GM12873 (cell line): ENCODE measurements around the gene TAOK3.
A peak's percentile ranks its signal among the peaks of the same experiment; 100 is the strongest.

ENCODE experiments used
- TF ChIP-seq, protein P1 (sequence below): IDR thresholded peaks from 2 replicates; pipeline ENCODE4 v1.5.1; 2012; ENCODE audit warnings: low read depth, mild to moderate bottlenecking, moderate library complexity, low read length, control low read depth; ENCODE audit not compliant: insufficient read depth; ENCODE audit errors: missing control alignments

The TAOK3 gene

DNA sequence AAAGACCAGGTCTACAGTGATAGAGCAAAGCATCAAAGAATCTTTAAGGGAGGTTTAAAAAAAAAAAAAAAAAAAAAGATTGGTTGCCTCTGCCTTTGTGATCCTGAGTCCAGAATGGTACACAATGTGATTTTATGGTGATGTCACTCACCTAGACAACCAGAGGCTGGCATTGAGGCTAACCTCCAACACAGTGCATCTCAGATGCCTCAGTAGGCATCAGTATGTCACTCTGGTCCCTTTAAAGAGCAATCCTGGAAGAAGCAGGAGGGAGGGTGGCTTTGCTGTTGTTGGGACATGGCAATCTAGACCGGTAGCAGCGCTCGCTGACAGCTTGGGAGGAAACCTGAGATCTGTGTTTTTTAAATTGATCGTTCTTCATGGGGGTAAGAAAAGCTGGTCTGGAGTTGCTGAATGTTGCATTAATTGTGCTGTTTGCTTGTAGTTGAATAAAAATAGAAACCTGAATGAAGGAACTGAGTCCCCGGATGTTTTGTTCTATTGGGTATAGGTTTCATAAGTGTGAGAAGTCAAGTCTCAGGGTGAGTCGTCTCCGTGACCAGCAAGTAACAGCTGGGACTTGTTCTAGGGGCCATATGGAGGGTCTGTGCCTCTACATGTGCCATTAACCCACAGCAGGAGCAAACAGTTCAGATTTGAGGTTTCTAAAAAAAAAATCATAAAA is 227.5 kb downstream of the TAOK3 start:
- TF ChIP-seq, protein P1, sequence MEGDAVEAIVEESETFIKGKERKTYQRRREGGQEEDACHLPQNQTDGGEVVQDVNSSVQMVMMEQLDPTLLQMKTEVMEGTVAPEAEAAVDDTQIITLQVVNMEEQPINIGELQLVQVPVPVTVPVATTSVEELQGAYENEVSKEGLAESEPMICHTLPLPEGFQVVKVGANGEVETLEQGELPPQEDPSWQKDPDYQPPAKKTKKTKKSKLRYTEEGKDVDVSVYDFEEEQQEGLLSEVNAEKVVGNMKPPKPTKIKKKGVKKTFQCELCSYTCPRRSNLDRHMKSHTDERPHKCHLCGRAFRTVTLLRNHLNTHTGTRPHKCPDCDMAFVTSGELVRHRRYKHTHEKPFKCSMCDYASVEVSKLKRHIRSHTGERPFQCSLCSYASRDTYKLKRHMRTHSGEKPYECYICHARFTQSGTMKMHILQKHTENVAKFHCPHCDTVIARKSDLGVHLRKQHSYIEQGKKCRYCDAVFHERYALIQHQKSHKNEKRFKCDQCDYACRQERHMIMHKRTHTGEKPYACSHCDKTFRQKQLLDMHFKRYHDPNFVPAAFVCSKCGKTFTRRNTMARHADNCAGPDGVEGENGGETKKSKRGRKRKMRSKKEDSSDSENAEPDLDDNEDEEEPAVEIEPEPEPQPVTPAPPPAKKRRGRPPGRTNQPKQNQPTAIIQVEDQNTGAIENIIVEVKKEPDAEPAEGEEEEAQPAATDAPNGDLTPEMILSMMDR: no peak

DNA sequence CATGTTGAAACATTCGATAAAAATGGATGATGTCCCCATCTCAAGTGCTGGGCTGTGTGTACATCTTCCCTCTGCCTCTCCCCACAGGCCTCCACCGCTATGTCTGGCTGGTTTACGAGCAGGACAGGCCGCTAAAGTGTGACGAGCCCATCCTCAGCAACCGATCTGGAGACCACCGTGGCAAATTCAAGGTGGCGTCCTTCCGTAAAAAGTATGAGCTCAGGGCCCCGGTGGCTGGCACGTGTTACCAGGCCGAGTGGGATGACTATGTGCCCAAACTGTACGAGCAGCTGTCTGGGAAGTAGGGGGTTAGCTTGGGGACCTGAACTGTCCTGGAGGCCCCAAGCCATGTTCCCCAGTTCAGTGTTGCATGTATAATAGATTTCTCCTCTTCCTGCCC is 228.2 kb downstream of the TAOK3 start:
- TF ChIP-seq, protein P1: no peak

DNA sequence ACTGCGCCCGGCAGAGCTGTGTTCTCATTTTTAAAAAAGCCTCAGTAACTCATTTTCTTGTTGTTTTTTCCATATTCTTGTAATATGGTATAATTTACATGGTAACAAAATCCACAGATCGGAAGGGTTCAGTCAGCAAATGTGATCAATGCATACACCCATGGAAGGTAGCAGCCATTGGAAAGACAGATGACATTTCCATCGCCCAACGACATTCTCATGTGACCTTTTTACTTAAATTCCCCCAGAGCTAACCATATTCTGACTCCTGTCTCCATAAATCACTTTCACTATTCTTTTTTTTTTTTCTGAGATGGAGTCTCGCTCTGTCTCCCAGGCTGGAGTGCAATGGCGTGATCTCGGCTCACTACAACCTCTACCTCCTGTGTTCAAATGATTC is 231.9 kb downstream of the TAOK3 start:
- TF ChIP-seq, protein P1: no peak

DNA sequence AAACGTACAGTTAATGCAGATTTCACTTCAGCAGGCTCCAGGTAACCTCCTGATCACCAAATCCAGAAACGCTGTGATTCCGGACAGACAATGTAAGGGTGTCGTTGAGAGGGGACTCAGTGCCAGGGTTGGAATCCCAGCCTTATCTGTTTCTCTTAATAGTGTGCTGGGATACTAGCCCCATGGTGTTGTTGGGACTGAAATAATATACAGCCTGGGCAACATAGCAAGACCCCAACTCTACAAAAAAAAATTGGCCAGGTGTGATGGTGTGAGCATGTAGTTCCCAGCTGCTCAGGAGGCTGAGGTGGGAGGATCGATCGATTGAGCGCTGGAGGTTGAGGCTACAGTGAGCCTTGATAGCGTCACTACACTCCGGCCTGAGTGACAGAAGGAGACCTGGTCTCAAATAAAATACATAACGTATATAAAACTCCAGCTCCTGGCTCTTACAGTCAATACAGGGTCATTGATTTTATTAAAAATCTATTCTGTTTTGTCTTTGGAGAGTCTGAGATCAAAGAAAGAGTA is 235.5 kb downstream of the TAOK3 start:
- TF ChIP-seq, protein P1: no peak

DNA sequence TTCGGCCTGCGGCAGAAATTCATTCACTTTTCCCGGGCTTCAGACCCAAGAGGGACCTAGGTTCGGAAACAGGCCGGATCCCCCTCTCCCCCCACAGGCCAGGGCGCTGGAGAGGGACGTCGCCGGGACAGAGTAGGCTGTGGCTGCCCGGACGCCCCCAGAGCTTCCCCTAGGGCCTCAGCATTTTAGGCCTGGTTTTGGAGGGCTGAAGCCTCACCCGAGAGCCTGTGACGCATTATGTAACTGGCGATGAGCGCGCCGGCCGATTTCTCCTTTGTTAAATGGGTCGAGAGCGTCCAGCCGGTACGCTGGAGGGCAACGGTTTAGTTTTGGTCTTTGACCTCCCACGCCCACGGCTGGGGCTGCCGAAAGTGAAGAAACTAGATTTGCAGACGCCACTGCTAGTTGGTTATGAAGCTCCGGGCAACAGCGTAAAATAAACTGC is 236.1 kb downstream of the TAOK3 start:
- TF ChIP-seq, protein P1: no peak

DNA sequence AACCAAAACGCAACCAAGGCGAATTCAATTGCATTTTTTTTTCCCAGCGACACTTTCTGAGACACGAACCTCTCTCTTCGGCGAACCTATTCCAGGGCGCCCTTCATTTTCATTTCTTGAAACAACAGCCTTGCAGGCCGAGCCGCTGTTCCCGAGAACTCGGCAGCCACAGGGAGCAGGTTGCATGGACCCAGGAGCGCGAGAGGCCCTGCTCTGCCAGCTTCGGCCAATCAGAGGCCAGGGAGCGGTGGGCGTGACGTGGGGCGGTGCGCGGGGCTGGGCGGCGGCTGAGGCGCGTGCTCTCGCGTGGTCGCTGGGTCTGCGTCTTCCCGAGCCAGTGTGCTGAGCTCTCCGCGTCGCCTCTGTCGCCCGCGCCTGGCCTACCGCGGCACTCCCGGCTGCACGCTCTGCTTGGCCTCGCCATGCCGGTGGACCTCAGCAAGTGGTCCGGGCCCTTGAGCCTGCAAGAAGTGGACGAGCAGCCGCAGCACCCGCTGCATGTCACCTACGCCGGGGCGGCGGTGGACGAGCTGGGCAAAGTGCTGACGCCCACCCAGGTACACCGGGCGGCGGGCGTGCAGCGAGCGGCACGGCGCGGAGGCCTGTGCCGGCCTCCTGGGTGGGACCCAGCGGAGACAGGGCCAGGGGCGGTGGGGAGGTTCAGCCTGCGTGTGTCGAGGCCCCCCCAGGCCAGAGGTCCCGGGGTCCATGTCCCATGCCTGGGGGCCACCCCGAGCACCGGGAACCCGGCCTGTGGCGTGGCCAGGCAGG is 236.7 kb downstream of the TAOK3 start, which contains the start of gene PEBP1:
Gene PEBP1 (plus strand): TSS at position 337 of the 771 bp plus-strand sequence. CDS start 86 bp downstream, at position 423.
- TF ChIP-seq, protein P1: peak; percentile 17

DNA sequence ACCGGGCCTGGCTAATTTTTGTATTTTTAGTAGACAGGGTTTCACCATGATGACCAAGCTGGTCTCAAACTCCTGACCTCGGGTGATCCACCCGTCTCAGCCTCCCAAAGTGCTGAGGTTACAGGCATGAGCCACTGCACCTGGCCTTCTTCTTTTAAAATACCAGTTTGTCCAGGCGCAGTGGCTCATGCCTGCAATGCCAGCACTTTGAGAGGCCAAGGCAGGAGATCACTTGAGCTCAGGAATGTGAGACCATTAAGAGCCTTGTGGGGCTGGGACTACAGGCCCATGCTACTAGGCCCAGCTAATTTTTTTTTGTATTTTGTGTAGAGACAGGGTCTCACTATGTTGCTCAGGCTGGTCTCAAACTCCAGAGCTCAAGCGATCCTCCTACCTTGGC is 244.8 kb downstream of the TAOK3 start:
- TF ChIP-seq, protein P1: no peak
